ENCODE results near the gene DLX5. TPM values are rescaled to one million over a fixed set of nuclear protein-coding genes. Genes with fewer than 3 reads are reported as not detected.

DLX5 gene
- total RNA-seq, 1 donor from 2014 or later: not detected

DNA sequence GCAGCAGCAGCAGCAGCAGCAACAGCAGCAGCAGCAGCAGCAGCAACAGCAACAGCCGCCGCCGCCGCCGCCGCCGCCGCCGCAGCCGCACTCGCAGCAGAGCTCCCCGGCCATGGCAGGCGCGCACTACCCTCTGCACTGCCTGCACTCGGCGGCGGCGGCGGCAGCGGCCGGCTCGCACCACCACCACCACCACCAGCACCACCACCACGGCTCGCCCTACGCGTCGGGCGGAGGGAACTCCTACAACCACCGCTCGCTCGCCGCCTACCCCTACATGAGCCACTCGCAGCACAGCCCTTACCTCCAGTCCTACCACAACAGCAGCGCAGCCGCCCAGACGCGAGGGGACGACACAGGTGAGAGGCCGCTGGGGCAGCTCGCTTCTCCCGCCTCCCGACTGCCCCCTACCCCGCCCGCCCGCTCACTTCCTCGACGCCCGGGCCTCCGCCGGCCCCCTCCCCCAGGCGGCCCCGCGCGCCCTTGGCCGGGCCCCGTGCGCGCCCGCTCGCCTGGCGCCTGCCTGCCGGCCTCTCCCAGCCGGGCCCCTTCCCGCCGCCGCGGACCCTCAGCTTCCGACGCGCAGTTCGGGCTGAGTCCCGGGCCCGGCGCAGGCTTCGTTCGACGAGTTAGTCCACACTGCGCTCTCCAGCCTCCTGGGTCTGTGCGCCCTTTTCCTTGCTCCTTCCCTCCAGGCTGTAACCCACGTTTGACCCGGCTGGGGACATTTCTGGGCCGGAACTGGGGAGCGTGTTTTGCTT lies 18.4 kb downstream of the DLX5 start:
- DNase-seq (ENCODE audit: low spot score): no peak

DNA sequence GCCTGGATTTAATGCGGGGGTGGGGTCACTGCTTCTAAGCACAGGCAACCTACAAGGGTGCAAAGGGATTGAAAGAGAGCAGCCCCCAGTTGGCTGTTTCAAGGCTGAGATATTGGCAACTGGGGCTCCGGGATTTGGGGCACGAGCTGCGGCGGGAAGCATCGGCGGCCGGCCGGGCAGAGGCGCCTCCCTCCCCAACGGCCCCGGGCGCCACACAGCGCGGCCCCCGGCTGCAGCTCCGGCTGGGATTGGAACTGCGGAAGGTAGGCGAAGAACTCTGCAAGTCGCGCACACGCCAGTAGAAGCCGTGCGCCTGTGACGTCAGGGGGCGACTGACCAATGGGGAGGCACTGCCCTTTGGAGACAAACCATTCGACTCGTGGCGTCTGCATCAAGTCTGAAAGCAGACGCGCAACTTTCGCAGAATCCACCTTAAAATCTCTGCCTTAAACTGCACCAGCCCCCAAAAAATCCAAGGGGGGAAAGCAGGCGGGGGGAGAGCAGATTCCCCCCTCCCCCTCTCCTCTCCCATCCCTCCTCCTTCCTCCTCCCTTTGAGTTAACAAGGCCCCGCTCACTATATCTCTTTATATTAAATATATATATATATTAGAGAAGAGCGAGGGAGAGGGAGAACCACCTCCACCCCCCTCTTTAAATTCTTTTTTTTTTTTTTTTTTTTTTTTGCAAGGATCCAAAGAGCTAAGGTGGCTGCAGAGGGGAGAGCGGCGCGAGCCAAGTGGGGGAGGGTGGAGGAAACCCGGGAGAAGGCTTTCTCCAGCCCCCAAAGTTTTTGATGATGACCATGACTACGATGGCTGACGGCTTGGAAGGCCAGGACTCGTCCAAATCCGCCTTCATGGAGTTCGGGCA lies 19.2 kb downstream of the DLX5 start, which contains the start of gene DLX6:
DLX6 (plus strand) TSS at position 371 of the 872 bp plus-strand sequence; CDS start at position 796, 425 bp downstream.
- DNase-seq (ENCODE audit: low spot score): no peak

DNA sequence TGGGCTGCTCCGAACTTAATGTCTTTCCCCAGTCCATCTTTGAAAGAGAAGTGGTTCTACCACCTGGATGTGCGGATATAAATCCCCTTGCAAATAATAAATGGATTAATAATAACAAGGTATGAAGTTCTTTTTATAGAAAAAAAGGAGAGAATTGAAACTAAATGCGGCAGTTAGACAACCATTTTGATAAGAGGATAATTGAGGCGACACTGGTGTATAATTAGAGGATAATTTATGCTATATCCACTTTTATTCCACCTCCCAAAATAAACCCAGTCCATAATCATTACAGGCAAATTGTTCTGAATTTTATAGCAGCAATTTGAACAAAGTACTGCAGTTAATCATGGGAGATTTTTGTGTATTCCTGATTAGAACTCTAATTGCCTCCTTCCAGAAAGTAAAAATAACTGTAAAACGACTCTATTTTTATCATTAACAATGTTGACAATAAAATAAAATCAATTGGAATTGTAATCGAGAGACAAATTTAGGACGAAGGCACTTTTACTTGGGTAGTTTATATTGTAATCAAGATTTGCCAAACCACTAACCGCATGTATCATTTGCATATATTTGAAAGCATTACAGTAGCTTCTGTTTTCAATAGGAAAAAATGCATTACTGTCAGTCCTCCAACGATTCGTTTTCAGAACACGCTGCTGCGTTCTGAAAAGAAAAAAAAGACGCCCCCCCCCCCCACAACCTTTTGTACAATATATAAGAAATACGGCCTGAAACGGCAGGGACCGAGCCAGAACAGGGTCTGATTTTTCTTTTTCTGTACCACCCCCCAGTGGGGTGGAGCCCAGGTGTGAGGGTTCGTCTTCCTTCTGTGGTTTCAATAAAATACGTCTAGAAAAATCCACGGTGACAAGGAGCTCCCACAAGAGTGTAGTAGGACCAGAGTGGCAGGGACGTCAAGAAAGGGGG lies 20.1 kb downstream of the DLX5 start:
- DNase-seq (ENCODE audit: low spot score): no peak

DNA sequence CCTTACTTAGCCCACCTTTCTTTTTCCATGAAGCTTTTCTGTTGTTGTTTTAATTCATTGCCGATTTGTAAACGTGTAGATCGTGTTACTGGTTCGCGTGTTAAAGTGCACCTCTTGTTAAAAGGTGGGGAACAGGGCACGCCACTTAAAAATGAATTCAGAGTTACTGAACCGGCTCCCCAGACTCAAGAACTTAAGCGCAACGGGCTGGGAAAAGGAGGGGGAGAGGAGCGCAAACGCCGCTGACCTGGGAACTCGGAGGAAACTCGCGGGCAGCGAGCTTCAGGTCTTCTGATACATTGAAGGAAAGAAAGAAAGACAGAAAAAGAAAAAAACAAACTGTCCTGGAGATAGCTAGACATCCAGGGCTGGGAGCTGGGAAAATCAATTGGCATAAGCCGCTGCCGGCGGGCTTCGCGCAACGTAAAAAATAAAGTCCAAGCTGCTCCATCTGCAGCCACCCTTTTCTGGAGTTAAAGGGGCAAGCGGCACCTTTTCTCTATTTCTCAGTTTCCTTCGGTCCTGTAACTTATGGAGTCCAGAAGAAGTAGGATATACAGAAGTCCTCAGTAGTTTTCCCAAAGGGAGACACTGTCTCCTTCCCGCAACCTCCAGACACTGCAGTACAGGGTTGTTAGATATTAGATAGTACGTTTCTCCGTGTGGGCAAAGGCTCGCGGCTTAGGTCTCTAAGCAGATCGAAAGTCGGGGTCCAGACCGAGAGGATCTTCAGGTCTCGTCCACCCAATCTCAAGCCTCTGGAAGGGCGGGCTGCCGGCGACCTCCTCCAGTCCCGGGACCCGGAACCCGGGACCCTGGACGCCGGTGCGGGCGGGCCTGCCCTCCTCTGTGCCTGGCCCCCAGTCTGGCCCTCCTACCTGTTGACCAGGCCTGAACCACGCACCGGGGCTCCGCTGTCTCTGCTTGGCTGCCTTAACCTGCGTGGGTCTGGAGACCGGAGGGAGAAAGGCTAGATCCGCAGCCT lies 21.1 kb downstream of the DLX5 start:
- no peak for DNase-seq (ENCODE audit: low spot score)

DNA sequence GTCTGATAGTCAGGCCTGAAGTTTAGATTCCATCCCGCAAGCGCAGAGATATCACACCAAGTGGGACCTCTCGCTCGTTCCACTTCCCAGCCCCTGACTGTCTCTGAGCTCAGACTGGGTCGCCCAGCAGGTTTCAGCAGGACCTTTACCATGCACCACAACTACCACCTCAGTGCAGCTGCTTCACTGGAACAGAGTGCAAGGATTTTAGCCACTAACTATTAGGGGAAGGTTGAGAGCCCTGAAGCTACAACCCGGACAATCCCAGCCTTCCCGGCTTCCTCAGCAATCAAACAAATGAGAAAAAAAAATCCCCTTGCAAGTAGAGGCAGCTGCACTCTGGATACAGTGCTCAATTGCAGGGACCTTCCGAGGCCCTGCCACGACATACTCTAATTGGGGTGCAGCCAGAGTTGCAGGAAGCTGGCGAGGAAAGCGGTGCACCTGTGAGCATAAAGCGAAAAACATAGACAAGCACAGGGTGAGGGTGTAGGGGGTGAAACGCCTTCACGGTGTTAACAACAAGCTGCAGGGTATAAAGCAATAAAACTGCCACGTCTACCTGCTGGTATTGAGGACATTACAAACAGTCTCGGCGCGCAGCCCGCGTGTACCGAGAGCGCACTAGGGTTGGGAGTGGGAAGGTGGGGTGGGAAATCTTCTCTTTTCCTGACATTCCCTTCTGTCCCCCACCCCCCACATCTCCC lies 21.9 kb downstream of the DLX5 start:
- no peak for DNase-seq (ENCODE audit: low spot score)

DNA sequence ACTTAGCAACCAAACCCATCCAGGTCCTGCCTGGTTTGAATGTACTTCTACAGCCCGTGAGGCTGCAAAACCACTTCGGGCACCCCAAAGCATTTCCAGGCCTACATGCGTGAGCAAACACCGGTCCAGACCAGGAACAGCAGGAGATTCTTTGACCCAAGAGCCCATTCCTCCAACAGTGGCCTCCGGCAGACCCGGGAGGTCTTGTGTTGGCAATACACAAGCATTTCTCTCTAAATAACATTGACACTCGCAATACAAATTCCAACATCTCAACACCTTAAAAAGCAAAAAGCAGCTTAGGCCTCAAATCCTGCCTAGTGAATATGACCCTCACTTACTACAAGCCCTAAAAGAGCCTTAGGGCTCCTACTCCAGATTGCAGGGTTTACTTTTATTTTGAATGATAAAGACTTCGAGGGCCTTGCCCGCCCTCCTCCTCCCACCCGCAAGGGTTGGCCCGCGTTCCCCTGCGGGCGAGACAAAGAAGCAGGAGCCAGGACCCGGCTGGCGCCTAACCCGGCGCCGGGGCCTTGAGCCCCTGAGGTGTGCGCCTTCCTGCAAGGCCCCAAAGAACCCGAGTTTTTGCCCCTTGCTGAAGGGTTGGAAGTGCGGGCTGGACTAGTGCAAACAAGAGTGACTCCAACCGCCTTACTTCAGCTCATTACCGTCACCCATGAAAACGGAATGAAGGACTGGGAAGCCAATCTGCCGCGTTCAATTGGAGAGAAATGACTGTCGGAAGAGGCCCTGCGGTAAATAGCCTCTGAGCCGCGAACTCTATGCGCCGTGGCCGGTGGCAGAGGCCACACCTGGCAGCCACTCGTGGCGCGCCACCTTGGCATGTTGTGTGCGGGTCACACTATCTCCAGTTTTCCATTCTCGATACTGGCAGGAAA lies 22.7 kb downstream of the DLX5 start:
- DNase-seq (ENCODE audit: low spot score): no peak

DNA sequence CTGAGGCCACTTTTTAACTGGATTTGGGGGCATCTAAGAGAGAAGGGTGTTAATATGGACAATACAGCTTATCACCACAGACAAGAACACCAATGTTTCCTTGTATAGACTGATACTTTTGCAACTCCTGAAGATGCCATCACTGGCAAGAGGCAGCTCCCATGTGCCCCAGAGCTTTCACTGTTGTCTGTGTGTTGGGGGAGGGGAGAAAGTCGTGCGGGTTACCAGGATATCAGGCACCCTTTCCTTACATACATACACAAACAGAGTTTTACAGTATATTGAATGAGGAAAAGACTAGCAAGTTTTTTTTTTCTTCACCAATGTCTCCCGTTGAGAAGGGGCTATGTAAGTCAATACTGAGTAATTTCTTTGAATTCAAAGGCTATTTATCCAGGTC lies 23.4 kb downstream of the DLX5 start:
- no peak for DNase-seq (ENCODE audit: low spot score)

DNA sequence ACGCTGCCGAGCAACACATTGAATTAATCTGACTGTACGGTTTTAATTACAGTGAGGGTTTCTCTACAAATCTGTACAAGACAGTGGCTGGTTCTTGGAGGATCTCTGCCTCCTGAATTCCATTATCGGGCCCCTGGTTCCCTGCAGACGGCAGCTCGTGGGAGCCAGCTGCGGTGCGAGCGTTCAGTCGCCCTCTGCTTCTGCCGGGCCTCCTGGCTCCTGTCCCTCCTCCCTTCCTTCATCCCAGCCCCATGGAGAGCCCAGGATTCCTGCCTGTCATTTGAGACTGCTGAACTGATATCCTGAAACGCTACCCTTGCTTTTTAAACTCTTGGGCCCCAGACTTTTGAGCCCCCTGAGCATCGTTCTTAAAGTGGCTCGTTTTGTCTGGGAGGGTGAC lies 25.9 kb downstream of the DLX5 start:
- no peak for DNase-seq (ENCODE audit: low spot score)

DNA sequence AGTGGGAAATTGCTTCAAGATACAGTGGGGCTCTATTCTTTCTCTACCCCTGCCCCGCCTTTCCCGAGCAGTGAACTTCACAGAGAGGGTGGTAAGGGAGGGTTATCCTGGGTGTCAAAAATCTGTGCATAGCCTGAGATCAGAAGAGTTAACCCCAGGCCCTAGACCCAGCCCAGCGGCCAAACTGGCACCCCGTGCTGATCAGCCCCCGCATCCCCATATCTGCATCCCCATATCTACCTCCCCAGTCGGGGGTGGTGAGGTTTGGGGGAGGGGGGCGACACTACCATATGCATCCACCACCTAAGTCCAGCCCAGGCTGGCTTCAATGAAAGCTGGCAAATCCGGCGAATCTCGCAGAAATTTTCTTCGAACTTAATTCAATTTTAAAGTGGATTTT lies 26.3 kb downstream of the DLX5 start:
- no peak for DNase-seq (ENCODE audit: low spot score)

DNA sequence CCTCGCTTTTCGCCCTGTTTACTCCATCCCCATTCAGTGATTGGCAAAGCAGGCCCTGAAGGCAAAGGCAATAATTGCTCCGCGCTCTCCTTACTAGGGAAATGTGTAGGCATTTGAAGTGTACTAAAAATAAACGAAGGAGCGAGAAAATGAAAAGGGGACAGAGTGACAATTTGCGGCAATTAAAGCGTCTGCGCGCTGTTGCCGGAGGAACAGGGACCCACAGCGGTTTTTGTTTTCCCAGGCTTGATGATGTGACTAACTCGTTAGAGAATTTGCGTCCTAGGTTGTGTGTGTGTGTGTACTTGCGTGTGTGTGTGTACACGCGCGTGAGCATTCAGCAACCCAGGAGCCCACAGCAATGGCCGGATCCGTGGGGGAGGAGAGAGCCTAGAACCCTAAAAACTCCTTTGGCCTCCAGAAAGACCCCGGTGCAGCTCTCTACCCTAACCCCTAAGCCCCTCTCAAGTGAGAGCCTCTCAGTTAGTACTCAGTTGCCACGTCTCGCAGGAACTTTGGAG lies 27.1 kb downstream of the DLX5 start:
- no peak for DNase-seq (ENCODE audit: low spot score)

DNA sequence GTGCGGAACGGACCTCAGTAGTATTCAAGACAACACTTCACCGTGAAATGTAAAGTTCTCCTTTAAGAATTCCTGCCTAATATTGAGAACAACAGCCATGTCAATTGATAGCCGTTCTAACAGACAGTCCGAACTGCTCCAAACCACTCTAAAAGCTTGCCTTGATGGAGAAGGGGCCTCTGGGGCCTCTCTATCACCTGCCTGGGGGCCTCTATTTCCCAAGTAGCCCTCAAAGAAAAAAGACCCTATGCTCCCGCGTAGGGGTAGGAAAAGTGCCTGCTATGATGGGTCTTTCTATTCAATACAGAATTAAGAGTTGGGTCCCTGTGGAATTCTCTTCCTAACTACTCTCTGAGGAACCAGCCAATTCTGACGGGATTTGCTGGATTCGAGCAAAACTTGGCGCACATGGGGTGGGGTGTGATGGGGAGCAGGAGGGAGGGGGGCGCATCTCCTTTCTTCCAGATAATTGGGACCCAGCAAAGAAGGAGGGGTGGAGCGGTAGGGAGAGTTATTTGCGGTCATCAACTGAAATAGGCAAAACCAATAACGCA lies 27.6 kb downstream of the DLX5 start:
- no peak for DNase-seq (ENCODE audit: low spot score)

DNA sequence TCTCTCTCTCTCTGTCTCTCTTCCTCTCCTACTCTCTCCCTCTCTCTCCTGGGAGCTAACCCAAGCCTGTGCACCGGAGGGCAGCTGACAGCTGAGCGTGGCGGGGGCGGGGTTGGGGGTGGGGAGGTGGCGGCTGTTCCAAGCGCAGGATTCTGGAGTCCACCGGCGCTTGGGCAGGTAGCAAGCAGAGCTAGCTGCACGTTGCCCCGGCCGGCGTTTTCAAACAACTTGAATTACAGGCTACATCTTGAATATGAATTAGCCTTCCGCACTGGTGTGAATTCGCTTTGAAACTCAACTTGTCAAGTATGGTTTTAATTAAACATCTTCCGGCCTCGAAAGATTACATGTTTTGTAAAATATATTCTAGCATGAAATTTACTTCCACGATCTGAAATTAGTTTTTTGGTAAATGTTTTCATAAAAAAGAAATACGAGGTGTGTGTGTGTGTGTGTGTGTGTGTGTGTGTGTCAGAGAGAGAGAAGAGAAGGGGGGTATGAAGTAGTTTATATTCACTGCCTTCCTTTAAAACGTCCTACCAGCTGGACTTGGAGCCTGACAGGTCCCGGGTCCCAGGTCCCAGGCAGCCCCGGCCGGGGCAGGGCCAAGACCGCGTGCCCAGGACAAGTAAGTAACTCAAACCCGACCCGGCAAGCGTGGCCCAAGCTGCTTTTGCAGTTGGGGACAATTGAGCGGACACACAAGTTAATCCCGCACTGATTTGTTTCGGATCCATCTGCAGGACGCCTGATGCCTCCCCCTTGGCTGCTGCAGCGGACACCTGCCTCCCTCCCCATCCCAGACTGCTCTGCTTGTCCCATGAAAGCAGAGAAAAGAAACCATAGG lies 28.3 kb downstream of the DLX5 start:
- DNase-seq (ENCODE audit: low spot score): no peak

DNA sequence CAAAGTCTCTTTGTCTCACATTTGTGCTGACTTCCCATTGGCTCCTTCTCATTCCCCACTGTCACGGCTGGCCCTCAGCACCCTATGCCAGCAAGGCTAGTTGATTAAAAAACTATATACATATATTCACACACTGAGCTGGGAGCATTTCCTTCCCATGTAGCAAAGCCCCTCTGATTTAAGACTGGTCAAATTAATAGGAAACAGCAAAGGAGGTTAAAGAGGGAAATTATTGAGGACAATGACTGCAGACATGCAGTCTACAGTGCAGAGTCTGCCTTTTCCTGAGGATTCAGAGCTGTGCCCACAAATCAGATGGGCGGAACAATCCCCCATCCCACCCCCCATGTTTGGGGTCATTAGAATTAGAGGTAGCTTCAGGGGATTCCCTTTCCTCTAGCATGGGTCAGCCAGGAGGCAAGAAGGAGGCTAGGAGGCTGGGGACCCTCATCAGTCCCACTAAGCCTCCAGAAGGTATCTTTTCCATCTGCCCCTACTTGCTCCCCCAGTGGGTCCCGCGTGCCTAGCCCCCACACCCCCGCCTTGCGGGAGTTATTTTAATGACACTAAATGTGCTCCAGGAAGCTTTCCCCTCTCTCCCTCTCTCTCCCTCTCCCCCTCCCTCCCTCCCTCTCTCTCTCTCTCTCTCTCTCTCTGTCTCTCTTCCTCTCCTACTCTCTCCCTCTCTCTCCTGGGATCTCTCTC lies 29.1 kb downstream of the DLX5 start:
- no peak for DNase-seq (ENCODE audit: low spot score)

DNA sequence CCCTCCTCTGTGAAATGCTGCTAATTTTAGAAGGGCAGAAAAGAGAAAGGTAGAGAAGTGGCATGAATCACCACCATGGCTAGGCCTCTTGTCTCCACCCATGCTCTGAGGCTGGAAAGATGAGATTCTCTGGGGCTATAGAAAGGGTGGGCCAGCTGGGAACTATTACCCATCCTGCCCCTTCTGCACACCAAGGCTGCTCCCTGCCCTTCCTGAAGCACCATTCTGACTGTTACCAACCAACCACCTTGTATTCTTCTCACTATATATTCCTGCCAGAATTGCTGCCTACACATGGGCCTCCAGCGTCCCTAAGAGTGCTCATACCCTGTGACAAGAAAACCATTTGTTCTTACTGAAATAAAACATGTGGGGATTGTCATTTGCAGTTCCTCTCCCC lies 30.7 kb downstream of the DLX5 start:
- no peak for DNase-seq (ENCODE audit: low spot score)

DNA sequence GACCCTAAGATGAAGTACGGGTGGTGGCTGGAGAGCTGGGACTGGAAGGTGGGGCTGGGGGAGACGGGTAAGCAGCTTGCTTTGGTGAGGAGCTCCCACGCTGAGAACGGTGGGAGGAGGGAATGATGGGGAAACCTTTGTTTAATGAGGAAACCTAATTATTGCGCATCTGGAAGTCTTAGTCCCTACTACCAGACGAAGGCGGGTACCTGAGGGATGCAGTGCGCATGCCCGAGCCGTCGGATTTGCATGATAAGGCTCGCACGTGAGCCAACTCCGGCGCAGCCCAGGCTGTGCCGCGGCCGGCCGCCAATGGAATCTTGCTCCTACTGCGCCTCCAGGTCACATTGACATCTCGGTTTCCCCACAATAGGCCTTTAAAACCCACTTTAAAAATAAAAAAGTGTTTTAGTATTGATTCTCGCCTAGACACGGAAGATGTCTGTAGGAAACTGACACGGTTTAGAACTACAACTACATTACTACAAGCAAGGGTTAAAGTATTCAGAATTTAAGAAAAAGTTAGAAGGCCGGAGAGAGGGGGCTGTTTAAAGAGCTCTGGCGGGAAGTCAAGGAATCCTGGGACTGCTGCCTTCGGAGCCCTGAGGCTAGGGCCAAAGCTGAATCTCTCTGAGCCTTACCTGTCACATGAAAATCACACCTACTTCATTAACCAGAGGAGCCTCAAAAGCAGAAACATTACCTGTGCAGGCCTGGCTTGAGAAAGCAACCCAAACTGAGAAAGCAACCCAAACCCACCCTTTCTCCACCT lies 31.4 kb downstream of the DLX5 start:
- no peak for DNase-seq (ENCODE audit: low spot score)
